Lung (tissue), 16 donors: Measurements from ENCODE around the gene RPF1. TPM values are rescaled to one million over a fixed set of nuclear protein-coding genes. Genes with fewer than 3 reads are reported as not detected.

Experiments
- ATAC-seq: fragments of 200-7000 bp; cut with Tn5 transposase; one replicate; pipeline ENCODE4 v1.9.1; 2020; ENCODE audit warnings: moderate number of reproducible peaks; ENCODE audit not compliant: insufficient read depth, low FRiP score
- DNase-seq, 3 donors: peaks; one replicate each; pipeline ENCODE4 v3.0.0-alpha.2; 2013 to 2017
- H3K27ac ChIP-seq, 2 donors: one replicate each; pipeline ENCODE4 v1.5.1; 2013; ENCODE audit warnings: mild to moderate bottlenecking in 2 of 2, moderate library complexity in 2 of 2, control low read depth in 1 of 2, inconsistent platforms in 1 of 2, low read depth in 1 of 2, low read length in 1 of 2
- H3K27me3 ChIP-seq, 3 donors: one replicate each; pipeline ENCODE4 v1.5.1; 2013; ENCODE audit warnings: low read length in 2 of 3; ENCODE audit not compliant: control insufficient read depth in 3 of 3, insufficient read depth in 3 of 3
- H3K36me3 ChIP-seq, 4 donors: one replicate each; pipeline ENCODE4 v1.5.1; 2013; ENCODE audit warnings: low read length in 4 of 4, mild to moderate bottlenecking in 1 of 4, moderate library complexity in 1 of 4; ENCODE audit not compliant: control insufficient read depth in 4 of 4, insufficient read depth in 4 of 4
- H3K4me1 ChIP-seq, 5 donors: one replicate each; pipeline ENCODE4 v1.5.1; 2013; ENCODE audit warnings: low read length in 5 of 5, mild to moderate bottlenecking in 2 of 5, moderate library complexity in 1 of 5; ENCODE audit not compliant: control insufficient read depth in 5 of 5, insufficient read depth in 5 of 5
- H3K4me3 ChIP-seq: one replicate; pipeline ENCODE4 v1.5.1; 2013; ENCODE audit warnings: mild to moderate bottlenecking, control low read depth, moderate library complexity
- H3K9ac ChIP-seq, 2 donors: one replicate each; pipeline ENCODE4 v1.5.1; 2013; ENCODE audit warnings: low read length in 2 of 2, control low read depth in 1 of 2; ENCODE audit not compliant: insufficient read depth in 1 of 2
- H3K9me3 ChIP-seq, 4 donors: one replicate each; pipeline ENCODE4 v1.5.1; 2013; ENCODE audit warnings: low read length in 3 of 4, mild to moderate bottlenecking in 1 of 4, moderate library complexity in 1 of 4; ENCODE audit not compliant: control insufficient read depth in 4 of 4, insufficient read depth in 3 of 4
- WGBS, 2 donors: extraction: QIAGEN DNeasy Blood & Tissue Kit; methylation state at CpG; one replicate each; pipeline ENCODE4 v1.1.7; 2013; 5-methylcytosine and 5-hydroxymethylcytosine counted together
- long read RNA-seq, 5 donors: transcript quantifications; one replicate each; lab custom pipeline, GENCODE V29; 2026
- polyA plus RNA-seq, 2 donors: library from polyadenylated mRNA; stranded (reverse); fragments of 200-250 nt; gene quantifications; one replicate each; pipeline ENCODE4 v1.2.1, GENCODE V29; 2013
- total RNA-seq, 2 donors: library from RNA; depleted of rRNA in 1 of 2; stranded (reverse); fragments of >200 nt in 1 of 2; gene quantifications; one replicate each; pipeline ENCODE4 v1.2.1, GENCODE V29; 2014 to 2021
- TF ChIP-seq, protein P1 (sequence below): IDR thresholded peaks from 2 replicates; pipeline ENCODE4 v1.5.1; 2012; ENCODE audit warnings: mild to moderate bottlenecking; ENCODE audit errors: control extremely low read depth, extremely low read depth
- donor health status: control.
- donor health status: control.
- donor health status: Bipolar disorder and iron deficiency.
- donor health status: healthy.
- donor health status: DM: yes; HTN: yes; CAD: no.

Gene RPF1, protein sequence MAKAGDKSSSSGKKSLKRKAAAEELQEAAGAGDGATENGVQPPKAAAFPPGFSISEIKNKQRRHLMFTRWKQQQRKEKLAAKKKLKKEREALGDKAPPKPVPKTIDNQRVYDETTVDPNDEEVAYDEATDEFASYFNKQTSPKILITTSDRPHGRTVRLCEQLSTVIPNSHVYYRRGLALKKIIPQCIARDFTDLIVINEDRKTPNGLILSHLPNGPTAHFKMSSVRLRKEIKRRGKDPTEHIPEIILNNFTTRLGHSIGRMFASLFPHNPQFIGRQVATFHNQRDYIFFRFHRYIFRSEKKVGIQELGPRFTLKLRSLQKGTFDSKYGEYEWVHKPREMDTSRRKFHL
- total RNA-seq = 10 to 100 TPM; 22.2 to 47.2 TPM
- polyA plus RNA-seq = 10 to 100 TPM; 25.2 to 35.2 TPM
- long read RNA-seq, donor 1, transcript RPF1-201 (9 exons, 1,385 nt) = major isoform, 18 of 28 reads
- long read RNA-seq, donor 1, partial matches to known transcripts = 10 of 28 reads
- long read RNA-seq, donor 1, other reads (novel, unspliced or antisense) = 0 of 28 reads
- long read RNA-seq, donor 2, partial matches to known transcripts = 0 of 4 reads
- long read RNA-seq, donor 2, other reads (novel, unspliced or antisense) = 0 of 4 reads
- long read RNA-seq, donor 3, transcript RPF1-202 (3 exons, 724 nt) = minor isoform, 5 of 12 reads
- long read RNA-seq, donor 3, transcript RPF1-201 (9 exons, 1,385 nt) = major isoform, 7 of 12 reads
- long read RNA-seq, donor 3, partial matches to known transcripts = 0 of 12 reads
- long read RNA-seq, donor 3, other reads (novel, unspliced or antisense) = 0 of 12 reads
- long read RNA-seq, donor 4, partial matches to known transcripts = 0 of 5 reads
- long read RNA-seq, donor 4, other reads (novel, unspliced or antisense) = 0 of 5 reads
- long read RNA-seq, donor 5, transcript RPF1-201 (9 exons, 1,385 nt) = major isoform, 17 of 24 reads
- long read RNA-seq, donor 5, partial matches to known transcripts = 5 of 24 reads
- long read RNA-seq, donor 5, other reads (novel, unspliced or antisense) = 0 of 24 reads

DNA sequence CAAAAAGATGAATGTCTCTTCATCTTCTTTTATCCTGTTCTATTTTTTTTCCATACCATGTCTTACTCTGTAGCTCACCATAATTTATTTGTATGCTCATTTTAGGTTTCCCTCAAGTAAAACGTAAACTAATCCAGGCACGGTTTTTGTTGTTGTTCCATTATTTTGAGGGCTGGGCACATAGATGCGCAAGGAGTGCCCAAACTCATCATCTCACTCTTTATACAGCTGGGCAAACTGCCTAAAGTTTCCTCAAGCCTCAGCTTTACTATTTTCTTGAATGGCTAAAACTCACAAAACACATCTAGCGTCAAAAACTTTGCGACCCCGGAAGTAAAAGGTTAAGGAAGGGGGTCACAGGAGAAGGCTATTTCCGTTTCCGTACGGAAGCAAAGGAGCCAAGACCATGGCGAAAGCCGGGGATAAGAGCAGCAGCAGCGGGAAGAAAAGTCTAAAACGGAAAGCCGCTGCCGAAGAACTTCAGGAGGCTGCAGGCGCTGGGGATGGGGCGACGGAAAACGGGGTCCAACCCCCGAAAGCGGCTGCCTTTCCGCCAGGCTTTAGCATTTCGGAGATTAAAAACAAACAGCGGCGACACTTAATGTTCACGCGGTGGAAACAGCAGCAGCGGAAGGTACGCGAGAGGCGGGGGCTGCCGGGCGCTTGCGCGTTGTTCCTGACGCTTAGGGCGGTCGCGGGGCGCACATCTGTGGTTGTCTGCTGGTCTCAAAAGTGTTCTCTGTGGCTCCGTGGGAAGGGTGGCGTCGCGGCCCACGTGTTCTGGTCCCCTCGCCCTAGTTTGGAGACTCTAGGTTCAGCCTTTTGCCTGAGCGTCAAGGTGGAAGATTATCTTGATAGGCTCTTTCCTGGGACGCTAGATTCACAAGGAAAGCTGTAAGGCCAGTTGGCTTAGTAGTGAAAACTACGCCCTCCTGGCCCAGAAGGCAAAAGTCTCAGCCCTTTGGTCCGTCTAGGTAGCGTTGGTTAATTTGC lies at the start of gene RPF1:
Gene RPF1 (plus strand): TSS at position 391 of the 993 bp plus-strand sequence. CDS start 16 bp downstream, at position 407.
- peaks cover 0 to 26% (median 18%) of the 10 kb centered on the region in 3 donors for H3K27me3 ChIP-seq
- DNase-seq = peak; percentile 77 to 92 (median 92)
- H3K9ac ChIP-seq = peak within 1 kb of the TSS; percentile 20 to 90
- TF ChIP-seq, protein P1, sequence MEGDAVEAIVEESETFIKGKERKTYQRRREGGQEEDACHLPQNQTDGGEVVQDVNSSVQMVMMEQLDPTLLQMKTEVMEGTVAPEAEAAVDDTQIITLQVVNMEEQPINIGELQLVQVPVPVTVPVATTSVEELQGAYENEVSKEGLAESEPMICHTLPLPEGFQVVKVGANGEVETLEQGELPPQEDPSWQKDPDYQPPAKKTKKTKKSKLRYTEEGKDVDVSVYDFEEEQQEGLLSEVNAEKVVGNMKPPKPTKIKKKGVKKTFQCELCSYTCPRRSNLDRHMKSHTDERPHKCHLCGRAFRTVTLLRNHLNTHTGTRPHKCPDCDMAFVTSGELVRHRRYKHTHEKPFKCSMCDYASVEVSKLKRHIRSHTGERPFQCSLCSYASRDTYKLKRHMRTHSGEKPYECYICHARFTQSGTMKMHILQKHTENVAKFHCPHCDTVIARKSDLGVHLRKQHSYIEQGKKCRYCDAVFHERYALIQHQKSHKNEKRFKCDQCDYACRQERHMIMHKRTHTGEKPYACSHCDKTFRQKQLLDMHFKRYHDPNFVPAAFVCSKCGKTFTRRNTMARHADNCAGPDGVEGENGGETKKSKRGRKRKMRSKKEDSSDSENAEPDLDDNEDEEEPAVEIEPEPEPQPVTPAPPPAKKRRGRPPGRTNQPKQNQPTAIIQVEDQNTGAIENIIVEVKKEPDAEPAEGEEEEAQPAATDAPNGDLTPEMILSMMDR = no peak
- H3K27ac ChIP-seq = peak within 1 kb of the TSS; percentile 89 to 91
- H3K4me1 ChIP-seq = peaks cover 0 to 11% (median 2%) of the 10 kb centered on the region in 5 donors
- H3K4me3 ChIP-seq = peak within 1 kb of the TSS; percentile 83
- WGBS, 2 donors = 4 to 5% methylated on average over 51 of the region's 51 CpGs
- H3K36me3 ChIP-seq = peaks cover 0 to 3% (median 0%) of the 10 kb centered on the region in 4 donors
- ATAC-seq = peak; percentile 93
- no peaks in the 10 kb centered on the region for H3K9me3 ChIP-seq

DNA sequence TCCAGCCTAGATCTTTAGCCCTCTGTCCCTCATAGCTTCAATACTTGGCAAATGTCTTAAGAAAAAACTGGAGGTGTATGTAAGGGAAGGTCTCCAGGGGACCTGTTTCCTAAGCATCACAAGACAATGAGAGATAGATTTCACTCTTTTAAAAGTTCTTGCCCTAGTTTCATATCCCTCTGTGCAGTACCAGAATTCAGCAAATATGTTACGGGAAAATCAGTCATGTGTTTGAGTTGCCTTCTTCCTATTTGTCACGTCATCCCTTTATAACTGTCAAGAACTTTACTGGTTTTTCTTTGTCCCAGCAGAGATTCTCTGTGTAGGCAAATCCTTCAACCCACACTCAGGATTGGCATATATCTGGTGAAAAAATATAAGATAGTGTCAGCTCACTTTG lies 48.5 kb upstream of the RPF1 start:
- no peak overlapping the region for H3K27ac ChIP-seq
- no peaks in the 10 kb centered on the region for H3K36me3 ChIP-seq
- H3K4me3 ChIP-seq = no peak overlapping the region
- H3K9ac ChIP-seq = no peak overlapping the region
- WGBS, 2 donors = 44 to 80% methylated on average over 2 of the region's 2 CpGs
- H3K4me1 ChIP-seq = peaks cover 0 to 4% (median 0%) of the 10 kb centered on the region in 5 donors
- TF ChIP-seq, protein P1 = no peak
- H3K9me3 ChIP-seq = peaks cover 0 to 3% (median 2%) of the 10 kb centered on the region in 4 donors
- no peak for ATAC-seq
- peaks cover 3 to 13% (median 3%) of the 10 kb centered on the region in 3 donors for H3K27me3 ChIP-seq
- DNase-seq = no peak
